Fibroblast of lung (primary cell): ENCODE data around the gene MRTFA.

Source experiments
- EZH2 ChIP-seq: IDR thresholded peaks from 2 replicates; pipeline ENCODE4 v1.5.1; 2012; ENCODE audit warnings: low read length, control low read depth, mild to moderate bottlenecking; ENCODE audit errors: missing control alignments
- TF ChIP-seq, protein P1 (sequence below), 2 donors: IDR thresholded peaks in 1 of 2; conservative IDR thresholded peaks in 1 of 2; 1 replicate in 1 of 2; 2 replicates in 1 of 2; pipeline ENCODE4 v1.5.1; 2011 to 2012; ENCODE audit warnings: low read length in 2 of 2, control low read depth in 1 of 2, inconsistent platforms in 1 of 2, low read depth in 1 of 2, mild to moderate bottlenecking in 1 of 2

DNA sequence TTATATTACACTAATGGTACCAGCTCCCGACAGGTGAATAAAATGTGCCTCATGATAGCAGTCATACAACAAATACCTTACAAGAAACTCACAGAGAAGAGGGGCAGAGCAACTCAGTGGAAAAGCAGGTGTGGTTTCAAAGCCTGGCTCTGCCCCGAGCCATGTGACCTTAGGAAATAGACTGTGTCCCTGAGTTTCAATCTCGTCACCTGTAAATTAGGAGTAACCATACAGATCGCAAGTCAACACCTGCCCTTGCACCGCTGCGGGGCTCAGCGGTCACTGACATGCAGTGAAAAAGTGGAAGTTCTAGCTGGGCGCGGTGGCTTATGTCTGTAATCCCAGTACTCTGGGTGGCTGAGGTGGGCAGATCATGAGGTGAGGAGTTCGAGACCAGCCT, 11.9 kb upstream of the MRTFA start:
- TF ChIP-seq, protein P1, sequence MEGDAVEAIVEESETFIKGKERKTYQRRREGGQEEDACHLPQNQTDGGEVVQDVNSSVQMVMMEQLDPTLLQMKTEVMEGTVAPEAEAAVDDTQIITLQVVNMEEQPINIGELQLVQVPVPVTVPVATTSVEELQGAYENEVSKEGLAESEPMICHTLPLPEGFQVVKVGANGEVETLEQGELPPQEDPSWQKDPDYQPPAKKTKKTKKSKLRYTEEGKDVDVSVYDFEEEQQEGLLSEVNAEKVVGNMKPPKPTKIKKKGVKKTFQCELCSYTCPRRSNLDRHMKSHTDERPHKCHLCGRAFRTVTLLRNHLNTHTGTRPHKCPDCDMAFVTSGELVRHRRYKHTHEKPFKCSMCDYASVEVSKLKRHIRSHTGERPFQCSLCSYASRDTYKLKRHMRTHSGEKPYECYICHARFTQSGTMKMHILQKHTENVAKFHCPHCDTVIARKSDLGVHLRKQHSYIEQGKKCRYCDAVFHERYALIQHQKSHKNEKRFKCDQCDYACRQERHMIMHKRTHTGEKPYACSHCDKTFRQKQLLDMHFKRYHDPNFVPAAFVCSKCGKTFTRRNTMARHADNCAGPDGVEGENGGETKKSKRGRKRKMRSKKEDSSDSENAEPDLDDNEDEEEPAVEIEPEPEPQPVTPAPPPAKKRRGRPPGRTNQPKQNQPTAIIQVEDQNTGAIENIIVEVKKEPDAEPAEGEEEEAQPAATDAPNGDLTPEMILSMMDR (conservative IDR thresholded peaks at IDR 0.05 in 1 of 2, IDR thresholded peaks at IDR 0.05 in 1 of 2; ENCODE audit: low read depth in 1 of 2, low read length in 2 of 2) = no peak
- no peak for TF ChIP-seq EZH2
